Adrenal gland (tissue), 12 donors: ENCODE data around the gene CX3CR1. TPM values are rescaled to one million over a fixed set of nuclear protein-coding genes. Genes with fewer than 3 reads are reported as not detected.
A peak's percentile ranks its signal among the peaks of the same experiment; 100 is the strongest.

Experiments
- DNase-seq, 7 donors: peaks; one replicate each; pipeline ENCODE4 v3.0.0-alpha.2; 2019 to 2020
- H3K27ac ChIP-seq, 5 donors: fragments of 200-600 bp; sonication (generic) in 4 of 5; 1 replicate in 3 of 5; 2 replicates in 2 of 5; pipeline versions ENCODE4 v1.5.1 to v1.8.0; 2016 to 2020; ENCODE audit warnings: mild to moderate bottlenecking in 1 of 5
- H3K27me3 ChIP-seq: fragments of 200-600 bp; 2 replicates; pipeline ENCODE4 v1.8.0; 2021
- H3K36me3 ChIP-seq, 2 donors: fragments of 200-600 bp; replicated peaks in 1 of 2; 1 replicate in 1 of 2; 2 replicates in 1 of 2; pipeline versions ENCODE4 v1.5.1 to v1.8.0; 2018 to 2022
- H3K4me1 ChIP-seq, 2 donors: fragments of 200-600 bp; replicated peaks in 1 of 2; 1 replicate in 1 of 2; 2 replicates in 1 of 2; pipeline versions ENCODE4 v1.5.1 to v1.8.0; 2018 to 2021
- H3K4me3 ChIP-seq, 4 donors: fragments of 200-600 bp; sonication (generic) in 3 of 4; one replicate each; pipeline ENCODE4 v1.5.1; 2016 to 2018
- H3K9me3 ChIP-seq, 3 donors: fragments of 200-600 bp; sonication (generic) in 1 of 3; replicated peaks in 1 of 3; 1 replicate in 2 of 3; 2 replicates in 1 of 3; pipeline versions ENCODE4 v1.5.1 to v1.8.0; 2016 to 2021
- POLR2A ChIP-seq, 2 donors: fragments of 450-650 bp; IDR thresholded peaks; one replicate each; pipeline ENCODE4 v1.6.1; 2017; ENCODE audit warnings: antibody characterized with exemption in 2 of 2, mild to moderate bottlenecking in 2 of 2, moderate library complexity in 1 of 2
- WGBS, 4 donors: extraction: QIAGEN DNeasy Blood & Tissue Kit in 2 of 4; methylation state at CpG; one replicate each; pipeline versions ENCODE4 v1.1.5 to v1.1.7; 2013 to 2017; 5-methylcytosine and 5-hydroxymethylcytosine counted together
- intact Hi-C, 2 donors: fragments of 100-400 bp; cut with DNase I; formaldehyde crosslinking; loops; one replicate each; pipeline versions ENCODE4 v1.14.1 to v1.15.0; 2022 to 2023
- polyA plus RNA-seq, 3 donors: library from polyadenylated mRNA; stranded (reverse); fragments of 200-250 nt in 2 of 3; fragments of 350-450 nt in 1 of 3; fragmentation: Illumina TruSeq in 1 of 3; extraction: RNeasy Lipid Tissue Mini Kit (QIAGEN cat#74804) in 1 of 3; gene quantifications; one replicate each; pipeline ENCODE4 v1.2.3, GENCODE V29; 2013 to 2014
- total RNA-seq, 9 donors: library from RNA; depleted of rRNA in 4 of 9; stranded (reverse); fragments of >200 nt in 4 of 9; fragments of 120-200 nt in 1 of 9; fragmentation: NEBNext Ultra II Directional in 1 of 9; extraction: Animal tissue kit (Norgen Biotek cat#: 25700) in 1 of 9; gene quantifications; one replicate each; pipeline versions ENCODE4 v1.1.0 to v1.2.4, GENCODE V29; 2013 to 2023
- TF ChIP-seq, protein P1 (sequence below), 6 experiments: fragments of 450-650 bp in 4 of 6; fragments of 200-600 bp in 2 of 6; sonication (generic) in 1 of 6; IDR thresholded peaks; 1 replicate in 5 of 6; 2 replicates in 1 of 6; pipeline versions ENCODE4 v1.5.1 to v1.8.0; 2016 to 2021; ENCODE audit warnings: antibody characterized with exemption in 6 of 6, mild to moderate bottlenecking in 2 of 6, moderate library complexity in 1 of 6
- donor health status: healthy with polysubstance abuse.
- donor health status: Bipolar disorder and iron deficiency.
- donor health status: DM: yes; HTN: yes; CAD: no.
- donor health status: DM: no; HTN: no; CAD: no.
- donor health status: DM: no; HTN: no; CAD: no.
- donor health status: DM: yes; HTN: yes; CAD: no.

Gene CX3CR1
- total and polyA plus RNA-seq, 12 donors, result 0.16 to 3.1 (median 1.4) TPM; not detected in 1

DNA sequence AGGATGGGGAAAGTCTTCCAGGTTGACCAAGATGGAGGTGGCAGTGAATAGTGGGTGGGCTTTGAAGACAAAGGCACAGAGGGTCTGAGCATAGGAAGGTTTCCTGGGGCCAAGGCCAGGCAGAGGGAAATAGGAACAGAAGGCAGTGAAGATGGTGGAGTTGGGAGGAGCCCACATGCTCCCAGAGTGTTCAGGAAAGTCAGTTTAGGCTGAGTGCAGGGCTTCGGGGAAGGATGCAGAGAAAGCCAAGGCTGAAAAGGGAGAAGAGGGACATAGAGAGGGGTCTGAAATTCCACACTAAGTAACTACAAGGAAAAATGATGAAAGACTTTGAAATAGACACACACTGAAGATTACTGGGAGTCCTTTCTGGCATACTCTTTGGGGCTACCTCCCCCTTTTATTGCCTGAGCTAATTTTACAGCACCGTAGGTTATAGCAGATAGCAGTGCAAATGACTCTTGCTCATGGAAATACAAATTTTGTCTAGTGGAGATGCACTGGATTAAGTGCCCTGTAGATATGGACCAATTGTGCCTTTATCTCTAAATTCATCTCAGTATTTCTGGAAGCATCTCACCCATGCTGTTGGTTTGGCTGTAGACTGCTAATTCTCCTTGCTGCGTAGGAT is 3.8 kb downstream of the CX3CR1 start:
- Histone ChIP-seq H3K27me3 (no peaks in the 10 kb centered on the region), H3K4me1 (no peaks in the 10 kb centered on the region), H3K27ac (no peak overlapping the region), H3K9me3 (no peaks in the 10 kb centered on the region), H3K36me3 (no peaks in the 10 kb centered on the region), H3K4me3 (no peak overlapping the region)
- TF ChIP-seq, protein P1, sequence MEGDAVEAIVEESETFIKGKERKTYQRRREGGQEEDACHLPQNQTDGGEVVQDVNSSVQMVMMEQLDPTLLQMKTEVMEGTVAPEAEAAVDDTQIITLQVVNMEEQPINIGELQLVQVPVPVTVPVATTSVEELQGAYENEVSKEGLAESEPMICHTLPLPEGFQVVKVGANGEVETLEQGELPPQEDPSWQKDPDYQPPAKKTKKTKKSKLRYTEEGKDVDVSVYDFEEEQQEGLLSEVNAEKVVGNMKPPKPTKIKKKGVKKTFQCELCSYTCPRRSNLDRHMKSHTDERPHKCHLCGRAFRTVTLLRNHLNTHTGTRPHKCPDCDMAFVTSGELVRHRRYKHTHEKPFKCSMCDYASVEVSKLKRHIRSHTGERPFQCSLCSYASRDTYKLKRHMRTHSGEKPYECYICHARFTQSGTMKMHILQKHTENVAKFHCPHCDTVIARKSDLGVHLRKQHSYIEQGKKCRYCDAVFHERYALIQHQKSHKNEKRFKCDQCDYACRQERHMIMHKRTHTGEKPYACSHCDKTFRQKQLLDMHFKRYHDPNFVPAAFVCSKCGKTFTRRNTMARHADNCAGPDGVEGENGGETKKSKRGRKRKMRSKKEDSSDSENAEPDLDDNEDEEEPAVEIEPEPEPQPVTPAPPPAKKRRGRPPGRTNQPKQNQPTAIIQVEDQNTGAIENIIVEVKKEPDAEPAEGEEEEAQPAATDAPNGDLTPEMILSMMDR (IDR thresholded peaks at IDR 0.05), result no peak
- no peak for TF ChIP-seq POLR2A (IDR thresholded peaks at IDR 0.05)
- DNase-seq, result peak in 1 of 7 donors; percentile 14
- 73 to 91% (median 88%) methylated on average over 3 of the region's 3 CpGs for WGBS, 4 donors
- intact Hi-C loops, result no loop called here

DNA sequence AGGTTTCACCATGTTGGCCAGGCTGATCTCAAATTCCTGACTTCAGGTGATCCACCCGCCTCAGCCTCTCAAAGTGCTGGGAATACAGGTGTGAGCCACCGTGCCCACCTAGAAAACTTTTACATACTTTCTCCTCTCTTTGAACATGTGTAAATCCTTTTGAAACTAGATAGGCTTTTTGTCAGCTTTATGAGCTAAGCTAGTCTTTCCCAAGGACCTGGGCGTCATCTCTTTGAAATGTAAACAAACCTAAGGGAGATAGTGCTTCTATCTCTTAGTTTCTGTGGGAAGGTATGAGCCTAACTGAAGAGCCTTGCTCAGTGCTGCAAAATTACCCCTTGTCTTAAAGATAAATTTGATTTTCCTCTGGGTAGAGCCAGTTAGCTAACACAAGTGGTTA is 4.8 kb downstream of the CX3CR1 start:
- H3K4me3 ChIP-seq, result no peak overlapping the region
- no peak for DNase-seq
- WGBS, 4 donors, result 81 to 85% (median 81%) methylated on average over 3 of the region's 3 CpGs
- intact Hi-C loops, result no loop called here
- no peaks in the 10 kb centered on the region for H3K4me1 ChIP-seq
- H3K27me3 ChIP-seq, result no peaks in the 10 kb centered on the region
- H3K9me3 ChIP-seq, result no peaks in the 10 kb centered on the region
- no peak overlapping the region for H3K27ac ChIP-seq
- H3K36me3 ChIP-seq, result no peaks in the 10 kb centered on the region
- TF ChIP-seq, protein P1 (IDR thresholded peaks at IDR 0.05), result no peak
- no peak for TF ChIP-seq POLR2A (IDR thresholded peaks at IDR 0.05)

DNA sequence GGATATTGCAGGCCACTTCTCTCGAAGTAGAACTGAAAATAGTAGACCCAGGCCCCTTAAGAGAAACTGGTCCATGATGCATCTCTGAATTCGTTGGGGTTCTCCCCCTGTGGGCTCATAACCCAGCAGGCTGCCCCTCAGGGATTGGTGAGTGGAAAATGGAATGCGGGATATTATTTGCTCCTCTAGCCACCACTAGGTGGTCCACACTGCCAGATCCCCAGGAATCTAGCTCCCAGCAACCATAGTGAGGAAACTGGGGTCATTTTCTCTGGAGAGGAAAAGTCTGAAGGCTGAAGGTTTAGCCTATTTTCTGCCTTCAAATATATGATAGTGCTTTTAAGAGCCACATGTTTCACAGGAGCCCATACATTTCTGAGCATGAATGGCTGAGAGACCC is 6.7 kb downstream of the CX3CR1 start:
- no peak overlapping the region for H3K4me3 ChIP-seq
- no peaks in the 10 kb centered on the region for H3K4me1 ChIP-seq
- no peak for DNase-seq
- no peaks in the 10 kb centered on the region for H3K36me3 ChIP-seq
- no peak overlapping the region for H3K27ac ChIP-seq
- H3K27me3 ChIP-seq, result no peaks in the 10 kb centered on the region
- intact Hi-C loops, result no loop called here
- TF ChIP-seq, protein P1 (IDR thresholded peaks at IDR 0.05), result no peak
- no peak for TF ChIP-seq POLR2A (IDR thresholded peaks at IDR 0.05)
- H3K9me3 ChIP-seq, result no peaks in the 10 kb centered on the region
- 55 to 89% (median 71%) methylated on average over 2 to 3 of the region's 3 CpGs for WGBS, 4 donors

DNA sequence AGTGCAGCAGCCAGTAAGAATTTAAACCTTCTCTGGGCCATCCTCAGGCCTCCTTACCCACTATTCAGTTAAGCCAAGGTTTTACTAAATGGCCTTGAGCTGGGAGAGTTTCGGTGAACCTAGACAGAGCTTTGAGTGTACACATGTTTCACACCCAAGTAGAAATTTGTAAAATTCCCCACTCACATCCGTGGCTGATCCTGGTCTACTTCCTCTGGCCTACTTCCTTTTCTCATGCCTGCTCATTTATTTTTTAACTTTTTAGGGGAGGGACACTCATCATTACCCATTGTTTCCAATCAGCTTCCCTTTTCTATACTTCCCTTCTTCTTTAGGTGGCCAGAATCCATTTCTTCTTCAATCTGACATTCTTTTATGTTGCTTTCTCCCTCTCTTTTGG is 7.6 kb downstream of the CX3CR1 start:
- H3K27me3 ChIP-seq, result no peaks in the 10 kb centered on the region
- H3K4me3 ChIP-seq, result no peak overlapping the region
- TF ChIP-seq POLR2A (IDR thresholded peaks at IDR 0.05), result no peak
- TF ChIP-seq, protein P1 (IDR thresholded peaks at IDR 0.05), result no peak
- H3K36me3 ChIP-seq, result no peaks in the 10 kb centered on the region
- DNase-seq, result no peak
- 37 to 60% (median 47%) methylated on average over 2 of the region's 2 CpGs for WGBS, 4 donors
- H3K4me1 ChIP-seq, result no peaks in the 10 kb centered on the region
- no peaks in the 10 kb centered on the region for H3K9me3 ChIP-seq
- intact Hi-C loops, result no loop called here
- peak overlapping the region in 1 of 5 donors; percentile 17 for H3K27ac ChIP-seq
